SU-DHL-6 (cell line): ENCODE results near the gene SBSN.

Source experiments
- H2AFZ ChIP-seq: fragments of 200-600 bp; sonication (generic); 2 replicates; pipeline ENCODE4 v1.6.1; 2014; ENCODE audit warnings: low read depth, mild to moderate bottlenecking, moderate library complexity, mixed read lengths, antibody characterized with exemption, low read length; ENCODE audit not compliant: severe bottlenecking
- H3F3A ChIP-seq: fragments of 200-600 bp; shearing (Covaris generic); 2 replicates; pipeline ENCODE4 v1.6.0; 2016; ENCODE audit warnings: antibody characterized with exemption, mild to moderate bottlenecking; ENCODE audit not compliant: insufficient read depth
- H3K27ac ChIP-seq: fragments of 200-600 bp; sonication (generic); 2 replicates; pipeline ENCODE4 v1.5.1; 2016; ENCODE audit warnings: low read depth, mild to moderate bottlenecking, low read length, moderate library complexity, mixed read lengths
- H3K27me3 ChIP-seq: fragments of 200-600 bp; sonication (generic), shearing (Covaris generic); 2 replicates; pipeline ENCODE4 v1.6.0; 2014; ENCODE audit warnings: mild to moderate bottlenecking, low read length
- H3K36me3 ChIP-seq: fragments of 200-600 bp; sonication (generic); 2 replicates; pipeline ENCODE4 v1.6.1; 2014; ENCODE audit warnings: mild to moderate bottlenecking, low read length, mixed read lengths
- H3K4me2 ChIP-seq: fragments of 300-600, 200-600 bp; shearing (Covaris generic), sonication (generic); 2 replicates; pipeline ENCODE4 v1.6.0; 2014; ENCODE audit warnings: low read length, low read depth, mild to moderate bottlenecking; ENCODE audit not compliant: poor library complexity, severe bottlenecking
- H3K4me3 ChIP-seq: fragments of 200-600 bp; sonication (generic); 2 replicates; pipeline ENCODE4 v1.5.1; 2014; ENCODE audit warnings: antibody characterized with exemption, low read length, mild to moderate bottlenecking, mixed read lengths; ENCODE audit not compliant: insufficient read depth, poor library complexity, severe bottlenecking
- H3K79me2 ChIP-seq: fragments of 200-600 bp; sonication (generic); 2 replicates; pipeline ENCODE4 v1.6.1; 2014; ENCODE audit warnings: mild to moderate bottlenecking, low read length, moderate library complexity; ENCODE audit not compliant: insufficient read depth
- H3K9ac ChIP-seq: fragments of 200-600 bp; sonication (generic); 2 replicates; pipeline ENCODE4 v1.7.0; 2014; ENCODE audit warnings: mild to moderate bottlenecking, low read length
- H3K9me2 ChIP-seq: fragments of 200-600 bp; sonication (generic); replicated peaks from 2 replicates; pipeline ENCODE4 v1.6.1; 2014; ENCODE audit warnings: low read length; ENCODE audit not compliant: insufficient read depth
- H3K9me3 ChIP-seq: fragments of 200-600 bp; sonication (generic); 2 replicates; pipeline ENCODE4 v1.6.1; 2014; ENCODE audit warnings: low read length, mixed read lengths; ENCODE audit not compliant: insufficient read depth
- H4K20me1 ChIP-seq: fragments of 200-600 bp; sonication (generic); 2 replicates; pipeline ENCODE4 v1.6.1; 2014; ENCODE audit warnings: low read depth, mild to moderate bottlenecking, antibody characterized with exemption, low read length, moderate library complexity, mixed read lengths
- CTCF ChIP-seq: fragments of 200-600 bp; sonication (generic); IDR thresholded peaks from one replicate; pipeline ENCODE4 v1.5.1; 2017; ENCODE audit warnings: antibody characterized with exemption, mild to moderate bottlenecking, low read length, moderate library complexity; ENCODE audit not compliant: insufficient read depth, poor library complexity, severe bottlenecking
- EZH2phosphoT487 ChIP-seq: fragments of 200-600 bp; sonication (generic), shearing (Covaris generic); conservative IDR thresholded peaks from 2 replicates; pipeline ENCODE4 v1.6.1; 2018; ENCODE audit warnings: mild to moderate bottlenecking, antibody characterized with exemption, low read length, moderate library complexity, mixed read lengths

Gene SBSN

DNA sequence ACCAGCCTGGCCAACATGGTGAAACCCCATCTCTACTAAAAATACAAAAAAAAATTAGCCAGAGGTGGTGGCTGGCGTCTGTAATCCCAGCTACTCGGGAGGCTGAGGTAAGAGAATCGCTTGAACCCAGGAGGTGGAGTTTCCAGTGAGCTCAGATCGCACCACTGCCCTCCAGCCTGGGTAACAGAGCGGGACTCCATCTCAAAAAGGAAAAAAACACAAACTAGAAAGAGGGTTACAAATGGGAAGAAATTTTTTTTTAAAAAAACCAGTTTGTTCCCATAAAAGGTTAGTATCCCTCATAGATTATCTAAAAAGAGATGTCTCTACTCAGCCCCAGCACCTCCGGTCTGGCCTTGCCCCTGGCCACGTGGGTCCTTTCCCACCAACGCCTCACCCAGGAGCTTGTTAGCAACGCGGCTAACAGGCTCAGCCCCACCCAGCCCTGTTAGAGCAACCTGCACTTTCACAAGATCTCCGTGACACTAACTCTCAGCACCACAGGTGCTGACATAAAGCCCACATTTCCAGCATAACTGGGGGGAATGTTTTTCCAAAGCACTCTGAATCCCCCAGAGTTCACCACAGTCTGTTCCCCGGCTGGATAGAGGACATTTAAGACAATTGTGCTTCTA lies 19.0 kb downstream of the SBSN start:
- Histone ChIP-seq H3K36me3 (no peaks in the 10 kb centered on the region), H3F3A (no peaks in the 10 kb centered on the region), H3K79me2 (no peaks in the 10 kb centered on the region), H3K27me3 (peaks cover 4% of the 10 kb centered on the region; the same call in 1 of the 2 replicates), H3K4me2 (no peak overlapping the region), H3K4me3 (no peak overlapping the region), H3K9ac (no peak overlapping the region), H3K9me3 (no peaks in the 10 kb centered on the region), H2AFZ (no peak overlapping the region), H3K9me2 (no peaks in the 10 kb centered on the region), H4K20me1 (no peaks in the 10 kb centered on the region), H3K27ac (no peak overlapping the region)
- no peak for TF ChIP-seq CTCF
- TF ChIP-seq EZH2phosphoT487, result no peak

GRCh38 chr19:35508129-35508528 lies 20.0 kb downstream of the SBSN start:
- no peak overlapping the region for H3K4me3 ChIP-seq
- H3K79me2 ChIP-seq, result no peaks in the 10 kb centered on the region
- no peak overlapping the region for H2AFZ ChIP-seq
- H3K27me3 ChIP-seq, result peaks cover 4% of the 10 kb centered on the region; the same call in 1 of the 2 replicates
- TF ChIP-seq CTCF (no peak), EZH2phosphoT487 (no peak)
- no peaks in the 10 kb centered on the region for H3K36me3 ChIP-seq
- H3K27ac ChIP-seq, result no peak overlapping the region
- H3K9ac ChIP-seq, result no peak overlapping the region
- H3F3A ChIP-seq, result no peaks in the 10 kb centered on the region
- no peaks in the 10 kb centered on the region for H3K9me2 ChIP-seq
- no peaks in the 10 kb centered on the region for H3K9me3 ChIP-seq
- H3K4me2 ChIP-seq, result no peak overlapping the region
- H4K20me1 ChIP-seq, result no peaks in the 10 kb centered on the region

DNA sequence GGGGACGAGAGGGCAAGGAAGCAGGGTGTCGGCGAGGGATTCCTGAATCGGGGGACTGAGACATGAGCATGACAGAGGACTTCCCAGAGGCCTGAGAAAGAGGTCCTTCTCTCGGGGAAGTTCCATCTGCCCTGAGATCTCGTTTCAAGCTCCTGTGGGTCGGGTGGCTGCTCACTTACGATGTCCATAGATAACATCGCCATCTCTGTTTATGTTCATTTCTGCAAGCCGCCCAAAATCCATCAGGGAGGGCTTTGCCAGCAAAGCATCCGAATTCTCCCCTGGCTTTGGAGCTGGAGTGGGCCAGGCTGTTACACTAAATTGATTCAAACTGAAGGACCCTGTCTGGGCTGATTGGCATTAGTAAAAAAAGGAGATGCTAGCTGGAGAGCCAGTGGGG lies 20.6 kb downstream of the SBSN start:
- Histone ChIP-seq H3K4me3 (no peak overlapping the region), H3K36me3 (no peaks in the 10 kb centered on the region), H3K9me3 (no peaks in the 10 kb centered on the region), H3K27me3 (peaks cover 4% of the 10 kb centered on the region; the same call in 1 of the 2 replicates), H3K27ac (no peak overlapping the region), H3K79me2 (no peaks in the 10 kb centered on the region), H3K4me2 (no peak overlapping the region), H2AFZ (no peak overlapping the region), H3K9ac (no peak overlapping the region), H3F3A (no peaks in the 10 kb centered on the region), H4K20me1 (no peaks in the 10 kb centered on the region), H3K9me2 (no peaks in the 10 kb centered on the region)
- TF ChIP-seq CTCF (no peak), EZH2phosphoT487 (no peak)
